CD4-positive, alpha-beta T cell treated with Interleukin-2 at 100 ng/mL for 4 hours (primary cell): Measurements from ENCODE around the gene CCL23.
"Not testable (repeated sequence)": the region's sequence is repeated elsewhere in the genome, so short reads cannot be mapped to it uniquely, and the experiment has no call there.

Source experiments
- DNase-seq: peaks from one replicate; pipeline ENCODE4 v3.0.0-alpha.2; 2020; ENCODE audit warnings: low spot score

The CCL23 gene, protein sequence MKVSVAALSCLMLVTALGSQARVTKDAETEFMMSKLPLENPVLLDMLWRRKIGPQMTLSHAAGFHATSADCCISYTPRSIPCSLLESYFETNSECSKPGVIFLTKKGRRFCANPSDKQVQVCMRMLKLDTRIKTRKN

DNA sequence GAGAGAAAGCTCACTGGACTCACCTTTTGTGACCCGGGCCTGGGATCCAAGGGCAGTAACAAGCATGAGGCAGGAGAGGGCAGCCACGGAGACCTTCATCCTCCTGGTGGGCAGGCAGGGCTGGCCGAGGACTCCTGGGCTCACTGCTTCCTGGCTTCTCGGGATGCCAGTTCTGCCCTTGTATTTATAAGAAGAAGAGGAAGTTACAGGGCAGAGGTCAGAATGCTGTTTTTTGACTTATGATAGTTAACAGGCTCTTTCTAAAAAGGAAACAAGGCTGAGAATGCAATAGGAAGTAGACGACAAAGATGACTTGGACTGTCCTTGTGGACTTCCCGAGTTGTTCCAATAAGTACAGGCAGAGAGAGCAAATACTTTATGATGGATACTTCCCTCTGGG is at the start of gene CCL23:
Gene CCL23 (minus strand): TSS at position 174 of the 400 bp plus-strand sequence. CDS start 75 bp downstream, at position 99.
- DNase-seq, result no peak

DNA sequence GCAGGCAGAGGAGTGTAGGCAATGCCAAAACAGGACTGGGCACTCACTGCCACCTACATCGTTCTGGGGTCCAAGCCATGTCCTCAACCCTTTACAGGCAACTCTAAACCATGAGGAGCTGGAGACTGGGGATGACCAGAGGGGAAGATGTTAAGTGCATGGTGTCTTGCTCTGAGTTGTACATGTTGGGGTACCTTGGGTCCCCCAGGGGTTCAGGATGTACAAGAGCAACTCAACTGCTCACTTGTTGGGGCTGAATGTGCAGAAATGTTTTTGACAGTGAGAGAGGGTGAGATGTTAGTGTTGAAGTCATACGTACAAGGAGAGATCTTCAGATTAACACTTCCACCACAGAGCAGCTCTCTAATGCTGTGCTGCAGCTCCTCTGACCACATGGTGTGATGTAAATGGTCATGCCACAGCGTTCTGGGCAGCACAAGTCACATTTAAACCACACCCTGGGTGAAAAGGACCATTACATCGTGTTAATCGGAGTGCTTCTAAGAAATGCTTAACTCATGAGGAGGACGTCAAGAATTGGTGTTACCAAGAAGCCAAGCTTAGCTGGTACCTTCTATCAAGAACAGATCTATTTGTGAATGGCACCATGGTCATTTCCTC is 48.7 kb upstream of the CCL23 start:
- DNase-seq, result peak; percentile 78

GRCh38 chr17:36063786-36064541 is 46.2 kb upstream of the CCL23 start, which contains the start of gene CCL18:
CCL18 (plus strand) TSS chr17:36064272; CDS start chr17:36064343, 71 bp downstream.
- no peak for DNase-seq

DNA sequence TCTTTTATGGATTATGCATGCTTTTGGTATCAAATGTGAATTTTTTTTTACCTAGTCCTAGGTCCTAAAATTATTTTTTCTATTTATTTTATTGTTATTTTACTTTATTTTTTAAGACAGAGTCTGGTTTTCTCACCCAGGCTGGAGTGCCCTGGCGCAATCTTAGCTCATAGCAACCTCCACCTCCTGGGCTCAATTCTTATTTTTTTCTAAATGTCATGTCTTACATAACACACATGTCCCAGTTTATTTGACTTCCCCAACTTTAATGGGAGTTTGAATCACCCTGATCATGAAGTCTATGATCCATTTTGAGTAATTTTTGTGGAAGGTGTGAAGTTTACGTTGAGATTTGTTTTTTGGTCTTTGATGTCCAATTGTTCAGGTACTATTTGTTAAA is 43.0 kb upstream of the CCL23 start:
- DNase-seq, result no peak

DNA sequence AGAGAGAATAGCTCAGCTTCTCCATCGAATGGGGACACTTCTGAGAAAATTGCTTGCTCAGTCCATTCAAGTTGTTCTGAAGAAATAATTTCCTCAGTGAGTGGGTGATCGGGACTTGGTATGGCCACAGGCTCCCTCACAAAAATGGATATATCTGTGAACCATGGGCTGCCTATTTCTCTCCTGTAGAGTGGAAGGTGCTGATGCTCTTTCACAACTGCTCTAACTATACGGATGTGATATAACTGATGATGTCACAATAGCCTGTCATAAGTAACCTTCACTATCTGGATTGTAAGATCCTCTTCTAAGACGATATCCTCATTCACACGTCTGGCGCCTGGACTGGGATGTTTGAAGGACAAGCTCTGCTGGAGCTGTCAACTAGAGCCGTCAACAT is 41.6 kb upstream of the CCL23 start:
- DNase-seq, result no peak

GRCh38 chr17:36057911-36058310 is 40.1 kb upstream of the CCL23 start:
- no peak for DNase-seq

DNA sequence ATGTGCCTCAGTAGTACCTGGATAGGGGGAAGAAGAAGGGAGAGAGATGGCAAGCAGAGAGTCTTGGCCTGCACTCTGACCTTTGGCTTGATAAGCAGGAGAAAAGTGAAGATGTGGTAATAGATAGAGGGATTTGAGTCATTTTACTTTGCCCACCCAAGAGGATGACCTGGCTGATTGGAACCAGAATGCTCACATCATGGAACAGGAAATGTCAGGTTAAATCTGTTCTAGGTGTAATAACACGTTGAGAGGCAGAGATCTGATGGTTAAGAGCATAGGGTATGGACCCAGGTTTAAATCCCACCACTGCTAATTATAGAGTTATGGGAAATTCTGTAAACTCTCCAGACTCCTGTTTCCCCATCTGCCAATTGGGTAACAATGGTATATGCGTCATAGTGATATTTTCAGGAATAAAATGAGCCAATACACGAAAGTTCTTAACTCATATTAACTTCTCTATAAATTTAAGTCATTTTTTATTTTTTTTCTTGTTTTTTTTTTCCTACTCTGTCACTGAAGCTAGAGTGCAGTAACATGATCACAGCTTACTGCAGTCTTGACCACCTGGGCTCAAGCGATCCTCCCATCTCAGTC is 38.2 kb upstream of the CCL23 start:
- DNase-seq, result no peak

GRCh38 chr17:36055171-36055570 is 37.4 kb upstream of the CCL23 start:
- DNase-seq, result no peak

GRCh38 chr17:36049643-36050042 is 31.9 kb upstream of the CCL23 start:
- DNase-seq, result no peak

DNA sequence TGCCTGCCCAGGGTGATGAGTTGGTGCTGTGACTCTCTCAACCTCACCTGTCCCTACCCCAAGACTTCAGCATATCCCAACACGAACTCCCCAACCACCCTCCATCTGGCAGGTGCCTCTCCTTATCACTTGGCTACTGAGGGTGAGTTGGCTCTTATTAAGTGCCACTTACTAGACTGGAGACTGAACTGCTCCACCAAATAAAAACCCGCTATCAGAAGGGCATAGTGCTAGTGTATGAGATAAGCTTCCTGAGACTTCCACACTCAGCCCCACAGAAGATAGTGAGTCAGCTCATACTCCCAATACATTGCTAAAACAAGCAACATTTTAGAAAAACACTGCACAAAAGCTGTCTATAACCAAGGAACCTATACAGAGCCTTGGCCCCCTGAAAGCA is 30.3 kb upstream of the CCL23 start:
- no peak for DNase-seq

DNA sequence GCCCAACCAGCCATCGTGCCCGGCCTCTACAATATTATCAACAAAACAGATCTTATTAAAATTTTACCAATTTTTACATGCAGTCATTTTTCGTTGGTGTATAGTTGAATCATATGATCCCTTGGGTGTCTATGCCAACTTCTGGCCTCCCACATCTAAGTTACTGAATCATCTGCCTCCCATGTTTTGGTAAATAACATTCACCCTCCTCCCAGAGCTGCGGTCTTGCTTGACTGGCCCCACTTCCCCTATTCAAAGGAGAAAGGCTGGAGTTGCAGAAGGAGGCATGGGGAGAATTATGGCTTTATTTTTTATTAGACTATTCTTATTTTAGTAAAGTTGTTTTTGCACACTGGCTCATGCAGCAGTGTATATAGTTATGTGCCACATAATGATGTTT is 18.5 kb upstream of the CCL23 start:
- DNase-seq, result no peak

DNA sequence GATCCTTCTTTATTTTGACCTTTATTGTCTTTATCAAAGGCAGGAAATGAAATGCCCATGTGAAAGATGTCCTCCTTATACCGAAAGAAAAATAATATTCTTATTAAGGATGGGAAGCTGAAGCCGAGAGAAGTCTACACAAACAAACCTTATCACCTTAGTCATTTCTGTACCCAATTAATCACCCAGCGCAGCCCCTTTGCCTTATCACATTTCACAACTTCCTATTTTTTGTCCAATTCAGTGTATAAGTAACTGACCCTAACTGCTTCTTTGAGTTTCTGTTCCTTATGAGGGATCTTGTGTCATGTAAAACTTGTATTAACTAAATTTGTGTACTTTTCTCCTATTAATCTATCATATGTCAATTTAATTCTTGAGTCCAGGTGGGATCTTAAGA is 16.4 kb upstream of the CCL23 start:
- DNase-seq, result no peak

DNA sequence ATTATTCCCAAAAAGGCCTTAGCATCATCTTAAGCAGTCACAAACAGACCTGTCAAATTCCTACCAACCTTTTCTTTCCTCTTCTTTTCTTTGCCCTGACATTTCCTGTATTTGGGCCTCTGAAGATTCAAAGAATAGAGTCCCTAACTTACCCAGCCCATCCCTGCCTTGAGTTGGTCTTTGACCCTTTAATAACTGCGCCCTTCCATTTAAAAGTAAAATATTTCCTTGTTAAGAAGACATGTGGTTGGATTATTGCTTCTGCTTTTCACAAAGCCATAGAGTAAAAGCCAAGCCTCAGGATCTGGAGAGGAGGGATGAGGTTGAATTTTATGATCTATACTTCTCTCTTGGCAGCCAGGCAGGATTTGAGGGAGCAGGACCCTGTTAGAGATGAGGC is 13.2 kb upstream of the CCL23 start:
- no peak for DNase-seq

DNA sequence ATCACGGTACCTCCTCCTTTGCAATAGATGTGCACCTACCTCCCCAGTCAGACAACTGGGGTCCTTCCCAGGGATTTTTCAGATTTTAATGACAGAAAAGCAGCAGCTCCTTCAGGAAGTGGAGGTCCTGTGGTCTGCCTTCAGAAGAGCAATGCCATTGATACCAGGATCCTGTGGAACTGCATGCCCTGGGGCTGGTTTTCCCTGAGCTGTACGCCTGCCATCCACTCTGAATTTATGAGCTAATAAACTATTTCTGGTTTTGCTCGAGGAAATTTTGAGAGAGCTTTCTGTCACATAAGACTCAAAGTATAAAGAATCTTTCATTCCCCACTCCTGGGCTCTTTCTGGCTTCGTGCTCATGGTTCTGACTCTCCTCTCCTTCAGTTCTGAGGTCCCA is 10.0 kb upstream of the CCL23 start:
- no peak for DNase-seq

GRCh38 chr17:36024106-36024869 is 6.5 kb upstream of the CCL23 start:
- DNase-seq, result no peak

GRCh38 chr17:36019423-36019822 is 1.7 kb upstream of the CCL23 start:
- DNase-seq, result no peak

- DNase-seq, result no peak
These were observed 1.2 kb downstream of the CCL23 start for GRCh38 chr17:36016555-36016954.

- DNase-seq, result not testable (repeated sequence)
These were observed 1.9 kb downstream of the CCL23 start for GRCh38 chr17:36015895-36016294.

GRCh38 chr17:36014946-36015345 is 2.8 kb downstream of the CCL23 start:
- DNase-seq, result no peak

DNA sequence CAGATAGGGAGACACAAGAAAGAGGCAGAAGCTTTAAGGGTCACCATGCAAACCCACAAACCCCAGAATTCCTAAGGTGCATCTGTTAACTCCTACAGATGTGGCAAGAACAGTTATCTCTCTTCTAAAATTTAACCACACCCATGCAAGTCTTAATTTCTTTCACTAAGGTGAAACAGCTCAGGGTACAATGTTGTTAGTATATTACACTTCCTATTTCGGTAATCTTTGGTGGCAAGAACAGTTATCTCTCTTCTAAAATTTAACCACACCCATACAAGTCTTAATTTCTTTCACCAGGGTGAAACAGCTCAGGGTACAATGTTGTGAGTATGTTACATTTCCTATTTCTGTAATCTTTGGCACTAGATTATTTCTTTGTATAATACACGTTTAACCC is 6.6 kb downstream of the CCL23 start:
- no peak for DNase-seq

- no peak for DNase-seq
These were observed 8.6 kb downstream of the CCL23 start for GRCh38 chr17:36008998-36009665.
